Panc1 (cell line): ENCODE data around the gene NR6A1. TPM values are rescaled to one million over a fixed set of nuclear protein-coding genes. Genes with fewer than 3 reads are reported as not detected.

Experiments
- ATAC-seq: fragments of 200-7000 bp; cut with Tn5 transposase; 2 replicates; pipeline ENCODE4 v1.9.1; 2020; ENCODE audit warnings: mild to moderate bottlenecking, moderate library complexity
- BruUV-seq: library from RNA; stranded (reverse); fragments of 400-500 nt; replicated peaks from 2 replicates; lab custom pipeline; 2021; lab: Mats Ljungman, UMichigan
- CTCF ChIA-PET: fragments of 300-600 bp; sonication (Branson Sonifier 250); formaldehyde crosslinking; loops from one replicate; lab custom pipeline; 2022; ENCODE audit warnings: antibody characterized with exemption; lab: Charles Lee
- POLR2A ChIA-PET: fragments of 300-600 bp; sonication (Branson Sonifier 250); formaldehyde crosslinking; loops from one replicate; lab custom pipeline; 2022; ENCODE audit warnings: antibody characterized with exemption; lab: Charles Lee
- DNase-seq: peaks from one replicate; pipeline ENCODE4 v3.0.0-alpha.2; 2010; ENCODE audit warnings: low read depth, low spot score
- H3K27ac ChIP-seq: 2 replicates; pipeline ENCODE4 v1.5.1; 2011; ENCODE audit warnings: mild to moderate bottlenecking, low read length, inconsistent platforms
- H3K27me3 ChIP-seq: fragments of 200-500 bp; sonication (Bioruptor generic); 2 replicates; pipeline ENCODE4 v1.6.0; 2014; ENCODE audit warnings: low read length, inconsistent platforms; ENCODE audit not compliant: control insufficient read depth, insufficient read depth
- H3K36me3 ChIP-seq: fragments of 200-500 bp; sonication (Bioruptor generic); 2 replicates; pipeline ENCODE4 v1.5.1; 2014; ENCODE audit warnings: inconsistent platforms, mild to moderate bottlenecking, low read length, moderate library complexity; ENCODE audit not compliant: control insufficient read depth, insufficient read depth
- H3K4me1 ChIP-seq: 2 replicates; pipeline ENCODE4 v1.5.1; 2011; ENCODE audit warnings: inconsistent platforms, mild to moderate bottlenecking, low read length, moderate library complexity; ENCODE audit not compliant: control insufficient read depth, insufficient read depth
- H3K4me3 ChIP-seq, 2 experiments: 2 replicates each; pipeline ENCODE4 v1.5.1; 2011 to 2012; ENCODE audit warnings: low read depth in 2 of 2, low read length in 2 of 2, mild to moderate bottlenecking in 2 of 2, inconsistent platforms in 1 of 2, moderate library complexity in 1 of 2
- H3K9me3 ChIP-seq: fragments of 200-500 bp; sonication (Bioruptor generic); 2 replicates; pipeline ENCODE4 v1.5.1; 2014; ENCODE audit warnings: low read depth, mild to moderate bottlenecking, inconsistent platforms, low read length, moderate library complexity; ENCODE audit not compliant: control insufficient read depth, insufficient read depth
- CTCF ChIP-seq: fragments of 450-650 bp; IDR thresholded peaks from 2 replicates; pipeline ENCODE4 v1.5.1; 2017; ENCODE audit warnings: mild to moderate bottlenecking
- POLR2AphosphoS5 ChIP-seq: IDR thresholded peaks from 2 replicates; pipeline ENCODE4 v1.6.1; 2012; ENCODE audit warnings: mild to moderate bottlenecking, low read depth, low read length, moderate library complexity
- REST ChIP-seq, 2 experiments: IDR thresholded peaks; 2 replicates each; pipeline ENCODE4 v1.6.1; 2011 to 2012; ENCODE audit warnings: low read depth in 2 of 2, control low read depth in 1 of 2, low read length in 1 of 2, mild to moderate bottlenecking in 1 of 2, moderate library complexity in 1 of 2; ENCODE audit not compliant: insufficient read depth in 1 of 2
- SIN3A ChIP-seq: IDR thresholded peaks from 2 replicates; pipeline ENCODE4 v1.6.1; 2012; ENCODE audit warnings: low read depth, mild to moderate bottlenecking, low read length, moderate library complexity, borderline replicate concordance; ENCODE audit not compliant: insufficient read depth
- TCF7L2 ChIP-seq: IDR thresholded peaks from 2 replicates; pipeline ENCODE4 v1.6.1; 2011; ENCODE audit warnings: mild to moderate bottlenecking, low read depth, low read length, inconsistent platforms
- in situ Hi-C: cut with HindIII; loops from 2 replicates; pipeline ENCODE4 v1.10.0; 2016; ENCODE audit warnings: low sequenced_read_pairs, low pct_unique_long_range_greater_than_20kb
- intact Hi-C: fragments of 100-400 bp; cut with micrococcal nuclease; formaldehyde crosslinking; loops from one replicate; pipeline ENCODE4 v1.10.0; 2022; ENCODE audit not compliant: unreplicated experiment
- total RNA-seq: library from RNA; stranded (reverse); gene quantifications from one replicate; pipeline ENCODE4 v1.2.1, GENCODE V29; 2021; ENCODE audit not compliant: unreplicated experiment

NR6A1 gene
- total RNA-seq, 1 experiment from 2014 or later = 7.6 TPM

GRCh38 chr9:124602632-124603031 is 168.5 kb downstream of the NR6A1 start:
- ATAC-seq (no peak), DNase-seq (no peak)
- Histone ChIP-seq H3K36me3 (no peaks in the 10 kb centered on the region), H3K27me3 (no peaks in the 10 kb centered on the region), H3K4me1 (no peaks in the 10 kb centered on the region), H3K9me3 (no peaks in the 10 kb centered on the region), H3K4me3 (no peak overlapping the region), H3K27ac (no peak overlapping the region)
- BruUV-seq = no TSS peak
- CTCF ChIA-PET = no interaction called here
- TF ChIP-seq TCF7L2 (no peak), POLR2AphosphoS5 (no peak), CTCF (no peak), REST (IDR thresholded peaks at IDR 0.05; ENCODE audit: insufficient read depth in 1 of 2, low read depth in 2 of 2, low read length in 1 of 2) (no peak), SIN3A (no peak)
- POLR2A ChIA-PET = interaction anchor here (0.5 kb wide), 1 partner anchor 9 kb away, joined by 3 read pairs; no protein-coding TSS in a partner anchor
- intact Hi-C loops = no loop called here
- in situ Hi-C loops = no loop called here

GRCh38 chr9:124602204-124602603 is 168.9 kb downstream of the NR6A1 start:
- in situ Hi-C loops = no loop called here
- DNase-seq = no peak
- Histone ChIP-seq H3K27ac (no peak overlapping the region), H3K4me1 (no peaks in the 10 kb centered on the region), H3K27me3 (no peaks in the 10 kb centered on the region), H3K9me3 (no peaks in the 10 kb centered on the region), H3K36me3 (no peaks in the 10 kb centered on the region), H3K4me3 (no peak overlapping the region)
- ChIA-PET CTCF (no interaction called here), POLR2A (no interaction called here)
- no TSS peak for BruUV-seq
- intact Hi-C loops = no loop called here
- ATAC-seq = no peak
- TF ChIP-seq TCF7L2 (no peak), REST (IDR thresholded peaks at IDR 0.05; ENCODE audit: insufficient read depth in 1 of 2, low read depth in 2 of 2, low read length in 1 of 2) (no peak), CTCF (no peak), POLR2AphosphoS5 (no peak), SIN3A (no peak)
